ENCODE results near the gene CDK18.

- peak; percentile 71 for TF ChIP-seq CTCF (IDR thresholded peaks at IDR 0.05; ENCODE audit: poor library complexity, severe bottlenecking)
- TF ChIP-seq SMC3 (conservative IDR thresholded peaks at IDR 0.05; ENCODE audit: poor library complexity): no peak
- TF ChIP-seq RAD21 (conservative IDR thresholded peaks at IDR 0.05): no peak
- peak; percentile 23 for TF ChIP-seq REST (IDR thresholded peaks at IDR 0.05; ENCODE audit: borderline replicate concordance)
- TF ChIP-seq EZH2 (IDR thresholded peaks at IDR 0.05; ENCODE audit: borderline replicate concordance, insufficient read depth, low read length, poor library complexity, severe bottlenecking): no peak
Observed at GRCh38 chr1:205456383-205456867, 48.0 kb upstream of the CDK18 start.

Measured in neural cell (in vitro differentiated cells).